GM23338 (cell line): Measurements from ENCODE around the gene RAB32. TPM values are rescaled to one million over a fixed set of nuclear protein-coding genes. Genes with fewer than 3 reads are reported as not detected.

ENCODE experiments used
- ATAC-seq: fragments of 200-7000 bp; cut with Tn5 transposase; 3 replicates; pipeline ENCODE4 v1.9.1; 2020
- DNase-seq: peaks from one replicate; pipeline ENCODE4 v3.0.0-alpha.2; 2015; ENCODE audit warnings: low spot score
- H2AFZ ChIP-seq: fragments of 200-600 bp; sonication (generic); 2 replicates; pipeline ENCODE4 v1.8.0; 2016; ENCODE audit warnings: antibody characterized with exemption, mild to moderate bottlenecking, moderate library complexity
- H3F3A ChIP-seq: fragments of 200-600 bp; sonication (generic); replicated peaks from 2 replicates; pipeline ENCODE4 v1.8.0; 2017; ENCODE audit warnings: antibody characterized with exemption, mixed run types, low read depth
- H3K27ac ChIP-seq: fragments of 200-600 bp; sonication (generic); 2 replicates; pipeline ENCODE4 v1.6.1; 2016; ENCODE audit warnings: low read depth
- H3K27me3 ChIP-seq: fragments of 200-600 bp; sonication (generic); 2 replicates; pipeline ENCODE4 v1.8.0; 2016; ENCODE audit warnings: mild to moderate bottlenecking, mixed run types, moderate library complexity; ENCODE audit not compliant: insufficient read depth
- H3K36me3 ChIP-seq: fragments of 200-600 bp; sonication (generic); 2 replicates; pipeline ENCODE4 v1.8.0; 2016; ENCODE audit warnings: mild to moderate bottlenecking; ENCODE audit not compliant: insufficient read depth
- H3K4me1 ChIP-seq: fragments of 200-600 bp; sonication (generic); 2 replicates; pipeline ENCODE4 v1.8.0; 2016; ENCODE audit warnings: mild to moderate bottlenecking, moderate library complexity; ENCODE audit not compliant: insufficient read depth
- H3K4me2 ChIP-seq: fragments of 200-600 bp; sonication (generic); 2 replicates; pipeline ENCODE4 v1.7.1; 2017; ENCODE audit warnings: mixed run types
- H3K4me3 ChIP-seq: fragments of 200-600 bp; sonication (generic); 2 replicates; pipeline ENCODE4 v1.6.1; 2016; ENCODE audit warnings: mixed run types
- H3K79me2 ChIP-seq: fragments of 200-600 bp; sonication (generic); replicated peaks from 2 replicates; pipeline ENCODE4 v1.8.0; 2017; ENCODE audit warnings: mild to moderate bottlenecking; ENCODE audit not compliant: insufficient read depth
- H3K9me2 ChIP-seq: fragments of 200-600 bp; sonication (generic); 2 replicates; pipeline ENCODE4 v1.8.0; 2017; ENCODE audit not compliant: insufficient read depth
- H4K20me1 ChIP-seq: fragments of 200-600 bp; sonication (generic); replicated peaks from 2 replicates; pipeline ENCODE4 v1.8.0; 2017; ENCODE audit warnings: mild to moderate bottlenecking; ENCODE audit not compliant: insufficient read depth
- H3K27ac Mint-ChIP-seq: 2 replicates; pipeline ENCODE4 v1.8.0; 2020; ENCODE audit warnings: inconsistent platforms, mild to moderate bottlenecking, moderate library complexity, mixed read lengths
- H3K27me3 Mint-ChIP-seq: 3 replicates; pipeline ENCODE4 v1.8.0; 2022; ENCODE audit warnings: low read depth, mild to moderate bottlenecking, moderate library complexity, mixed read lengths, inconsistent platforms; ENCODE audit not compliant: insufficient read depth, poor library complexity
- H3K36me3 Mint-ChIP-seq: 3 replicates; pipeline ENCODE4 v1.8.0; 2021; ENCODE audit warnings: low read depth, mild to moderate bottlenecking, inconsistent platforms, moderate library complexity, mixed read lengths
- H3K4me1 Mint-ChIP-seq: 3 replicates; pipeline ENCODE4 v1.8.0; 2020; ENCODE audit warnings: mild to moderate bottlenecking, inconsistent platforms, mixed read lengths
- H3K4me3 Mint-ChIP-seq: 3 replicates; pipeline ENCODE4 v1.8.0; 2021; ENCODE audit warnings: moderate library complexity, mild to moderate bottlenecking, inconsistent platforms, mixed read lengths
- H3K9me3 Mint-ChIP-seq: 3 replicates; pipeline ENCODE4 v1.8.0; 2020; ENCODE audit warnings: moderate library complexity, mild to moderate bottlenecking, inconsistent platforms, mixed read lengths
- CREB1 ChIP-seq: fragments of 250-450 bp; sonication (Bioruptor Pico); IDR thresholded peaks from 2 replicates; pipeline ENCODE4 v1.5.0; 2020; ENCODE audit warnings: low read depth, mild to moderate bottlenecking, moderate library complexity
- CTCF ChIP-seq, 2 experiments: fragments of 200-600 bp in 1 of 2; sonication (generic) in 1 of 2; conservative IDR thresholded peaks; 2 replicates each; pipeline versions ENCODE4 v1.5.1 to v1.6.1; 2016 to 2017; ENCODE audit warnings: antibody characterized with exemption in 2 of 2, low read depth in 2 of 2, mild to moderate bottlenecking in 2 of 2, moderate library complexity in 1 of 2
- ETS1 ChIP-seq: IDR thresholded peaks from 2 replicates; pipeline ENCODE4 v1.6.1; 2016; ENCODE audit warnings: antibody characterized with exemption
- EZH2 ChIP-seq: fragments of 200-600 bp; sonication (generic); IDR thresholded peaks from one replicate; pipeline ENCODE4 v1.8.0; 2017; ENCODE audit warnings: antibody characterized with exemption, mild to moderate bottlenecking, low read depth; ENCODE audit not compliant: unreplicated experiment
- EZH2phosphoT487 ChIP-seq: fragments of 200-600 bp; sonication (generic); IDR thresholded peaks from one replicate; pipeline ENCODE4 v1.8.1; 2018; ENCODE audit warnings: antibody characterized with exemption; ENCODE audit not compliant: unreplicated experiment
- JUNB ChIP-seq: IDR thresholded peaks from one replicate; pipeline ENCODE4 v1.6.1; 2016; ENCODE audit warnings: antibody characterized with exemption; ENCODE audit not compliant: unreplicated experiment
- NANOG ChIP-seq: IDR thresholded peaks from 2 replicates; pipeline ENCODE4 v1.6.1; 2016; ENCODE audit warnings: antibody characterized with exemption, borderline replicate concordance
- POLR2AphosphoS5 ChIP-seq: IDR thresholded peaks from 2 replicates; pipeline ENCODE4 v1.6.1; 2016; ENCODE audit warnings: antibody characterized with exemption, low read depth
- REST ChIP-seq: IDR thresholded peaks from one replicate; pipeline ENCODE4 v1.6.1; 2018; ENCODE audit warnings: antibody characterized with exemption; ENCODE audit not compliant: unreplicated experiment
- STAT1 ChIP-seq: IDR thresholded peaks from one replicate; pipeline ENCODE4 v1.6.1; 2016; ENCODE audit warnings: antibody characterized with exemption; ENCODE audit not compliant: unreplicated experiment
- ZNF114 ChIP-seq: fragments of 250-450 bp; sonication (Bioruptor Pico); IDR thresholded peaks from 2 replicates; pipeline ENCODE4 v1.5.0; 2020; ENCODE audit warnings: mild to moderate bottlenecking, moderate library complexity
- ZNF331 ChIP-seq: fragments of 250-450 bp; sonication (Bioruptor Pico); IDR thresholded peaks from 2 replicates; pipeline ENCODE4 v1.5.0; 2020; ENCODE audit warnings: low read depth, mild to moderate bottlenecking, moderate library complexity
- ZNF462 ChIP-seq: fragments of 250-450 bp; sonication (Bioruptor Pico); IDR thresholded peaks from 2 replicates; pipeline ENCODE4 v1.5.0; 2020; ENCODE audit warnings: mild to moderate bottlenecking, moderate library complexity
- polyA plus RNA-seq: library from polyadenylated mRNA; unstranded; fragments of >200 nt; fragmentation: Nextera tagmentation; extraction: Ambion mirVana; gene quantifications from 2 replicates; pipeline ENCODE4 v1.2.1, GENCODE V29; 2016
- total RNA-seq: library from RNA; depleted of rRNA; stranded (reverse); fragments of >200 nt; shearing (Covaris generic); gene quantifications from 2 replicates; pipeline ENCODE4 v1.2.3, GENCODE V29; 2014

Gene RAB32
- total and polyA plus RNA-seq, 2 experiments from 2014 or later, result 5.7 to 10.4 TPM

GRCh38 chr6:146503096-146503495 is 40.5 kb upstream of the RAB32 start:
- no peak for ATAC-seq
- Histone ChIP-seq H2AFZ (no peak overlapping the region), H3K4me2 (no peak overlapping the region), H3K79me2 (no peaks in the 10 kb centered on the region), H3K27me3 (no peaks in the 10 kb centered on the region), H3F3A (no peaks in the 10 kb centered on the region), H3K9me2 (no peaks in the 10 kb centered on the region), H3K36me3 (no peaks in the 10 kb centered on the region), H3K4me3 (no peak overlapping the region), H3K4me1 (no peaks in the 10 kb centered on the region), H4K20me1 (no peaks in the 10 kb centered on the region), H3K27ac (no peak overlapping the region)
- no peaks in the 10 kb centered on the region for H3K4me1 Mint-ChIP-seq
- no peaks in the 10 kb centered on the region; the same call in 2 of the 3 replicates for H3K9me3 Mint-ChIP-seq
- H3K4me3 Mint-ChIP-seq, result no peak overlapping the region
- H3K27me3 Mint-ChIP-seq, result no peaks in the 10 kb centered on the region
- no peak for DNase-seq
- TF ChIP-seq STAT1 (no peak), ZNF331 (CRISPR knock-in tag) (no peak), NANOG (no peak), ETS1 (no peak), EZH2phosphoT487 (no peak), POLR2AphosphoS5 (no peak), ZNF462 (CRISPR knock-in tag) (no peak), JUNB (no peak), ZNF114 (no peak), CREB1 (no peak), CTCF (conservative IDR thresholded peaks at IDR 0.05; ENCODE audit: low read depth in 2 of 2) (no peak), EZH2 (no peak), REST (no peak)
- no peaks in the 10 kb centered on the region for H3K36me3 Mint-ChIP-seq
- no peak overlapping the region for H3K27ac Mint-ChIP-seq
